GM12878 (cell line): ENCODE measurements around the gene MAML2.

Experiments used
- ATF3 ChIP-seq: IDR thresholded peaks from 2 replicates; pipeline ENCODE4 v1.6.1; 2011; ENCODE audit warnings: low read depth, mild to moderate bottlenecking, low read length, moderate library complexity, borderline replicate concordance; ENCODE audit errors: extremely low read depth
- FOXK2 ChIP-seq: fragments of 450-650 bp; IDR thresholded peaks from 2 replicates; pipeline ENCODE4 v1.6.1; 2017; ENCODE audit warnings: mild to moderate bottlenecking, moderate library complexity
- REST ChIP-seq: IDR thresholded peaks from 2 replicates; pipeline ENCODE4 v1.6.1; 2012; ENCODE audit warnings: mild to moderate bottlenecking, low read depth, low read length
- YY1 ChIP-seq: IDR thresholded peaks from 2 replicates; pipeline ENCODE4 v1.6.1; 2011; ENCODE audit warnings: low read depth, mild to moderate bottlenecking, low read length

- TF ChIP-seq YY1 = no peak
- TF ChIP-seq REST = no peak
- TF ChIP-seq FOXK2 = no peak
- TF ChIP-seq ATF3 = no peak
These were observed 153.6 kb downstream of the MAML2 start for GRCh38 chr11:96189351-96189750.
